ENCODE results near the gene UBE2D1.

Gene UBE2D1

GRCh38 chr10:58334817-58335305 lies at the start of gene UBE2D1:
Gene UBE2D1 (plus strand): TSS chr10:58335006. CDS start chr10:58335202, 196 bp downstream.
- Histone ChIP-seq H3K9me3 (no peaks in the 10 kb centered on the region), H3K4me3 (peak within 1 kb of the TSS; percentile 81), H3K27me3 (ENCODE audit: low read depth) (no peaks in the 10 kb centered on the region), H3K36me3 (replicated peaks) (no peaks in the 10 kb centered on the region; the same call in 1 of the 2 replicates), H3K4me1 (peaks cover 16% of the 10 kb centered on the region)
- peak; percentile 79 to 94 for DNase-seq (ENCODE audit: low spot score in 2 of 2)
- in situ Hi-C loops (cut with MboI; ENCODE audit: low sequenced_read_pairs) = no loop called here

DNA sequence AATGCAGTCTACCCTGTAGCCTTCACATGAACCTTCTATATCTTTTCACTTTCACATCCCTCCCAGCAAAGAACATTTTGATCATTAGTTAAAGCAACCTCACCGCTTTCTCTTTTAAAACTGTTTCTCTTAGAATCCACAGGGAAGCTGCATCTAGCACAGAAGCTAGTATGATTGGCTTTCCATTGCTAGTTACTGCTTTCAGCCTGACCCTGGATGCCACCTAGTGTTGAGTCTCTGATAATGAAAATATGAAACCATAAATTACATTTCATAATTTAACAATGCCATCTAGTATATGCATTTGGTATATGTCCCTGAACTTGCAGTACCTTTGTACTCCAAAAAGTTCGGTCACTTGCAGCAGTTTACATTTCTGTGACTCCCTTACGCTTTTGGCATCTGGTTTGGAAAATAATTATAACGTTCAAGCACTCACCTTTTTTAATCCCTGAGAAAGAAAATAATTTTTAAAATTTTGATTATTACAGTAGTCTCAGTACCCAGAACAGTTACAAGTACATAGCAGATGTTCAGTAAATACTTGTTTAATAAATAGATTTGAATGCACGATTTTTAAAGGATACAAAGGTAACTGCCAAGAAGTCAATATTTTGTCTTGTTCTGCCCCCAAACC lies 43.1 kb upstream of the UBE2D1 start:
- H3K4me3 ChIP-seq = no peak overlapping the region
- no peaks in the 10 kb centered on the region for H3K4me1 ChIP-seq
- in situ Hi-C loops (cut with MboI; ENCODE audit: low sequenced_read_pairs) = loop anchor here (25.0 kb wide), 1 partner anchor 104 kb away; no protein-coding TSS in a partner anchor
- peak in 1 of 2 experiments; percentile 16 for DNase-seq (ENCODE audit: low spot score in 2 of 2)
- H3K36me3 ChIP-seq (replicated peaks) = peaks cover 4% of the 10 kb centered on the region
- H3K9me3 ChIP-seq = no peaks in the 10 kb centered on the region
- no peaks in the 10 kb centered on the region for H3K27me3 ChIP-seq (ENCODE audit: low read depth)

- Histone ChIP-seq H3K4me3 (no peak overlapping the region), H3K9me3 (no peaks in the 10 kb centered on the region), H3K36me3 (replicated peaks) (peaks cover under 1% of the 10 kb centered on the region), H3K4me1 (no peaks in the 10 kb centered on the region), H3K27me3 (ENCODE audit: low read depth) (no peaks in the 10 kb centered on the region)
- DNase-seq (ENCODE audit: low spot score in 2 of 2) = no peak
- in situ Hi-C loops (cut with MboI; ENCODE audit: low sequenced_read_pairs) = loop anchor here (25.0 kb wide), 1 partner anchor 107 kb away; no protein-coding TSS in a partner anchor
These were observed 40.8 kb upstream of the UBE2D1 start for GRCh38 chr10:58293989-58294388.

- H3K27me3 ChIP-seq (ENCODE audit: low read depth) = no peaks in the 10 kb centered on the region
- in situ Hi-C loops (cut with MboI; ENCODE audit: low sequenced_read_pairs) = loop anchor here (25.0 kb wide), 1 partner anchor 112 kb away; no protein-coding TSS in a partner anchor
- no peaks in the 10 kb centered on the region for H3K9me3 ChIP-seq
- H3K4me3 ChIP-seq = no peak overlapping the region
- peak; percentile 69 to 86 for DNase-seq (ENCODE audit: low spot score in 2 of 2)
- H3K36me3 ChIP-seq (replicated peaks) = no peaks in the 10 kb centered on the region
- H3K4me1 ChIP-seq = peaks cover 7% of the 10 kb centered on the region
These were observed 35.2 kb upstream of the UBE2D1 start for GRCh38 chr10:58299580-58299979.

DNA sequence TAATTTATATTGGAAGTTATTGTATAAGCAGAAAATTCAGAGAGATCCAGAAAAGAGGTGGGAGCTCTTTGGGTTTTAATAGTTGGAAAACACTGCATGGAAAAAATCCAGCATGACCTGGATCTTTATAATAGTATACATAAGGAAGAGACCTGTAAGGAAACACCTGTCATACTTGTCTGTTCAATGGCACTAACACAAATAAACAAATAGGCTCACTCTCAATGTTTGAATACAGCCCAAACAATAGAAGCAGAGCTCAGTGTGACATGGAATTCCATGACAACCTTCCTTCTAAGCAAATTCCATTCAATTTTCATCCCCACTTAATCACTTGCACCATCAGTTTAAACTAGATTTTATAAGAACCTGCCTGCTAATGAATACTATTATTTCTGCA lies 34.1 kb upstream of the UBE2D1 start:
- H3K9me3 ChIP-seq = no peaks in the 10 kb centered on the region
- no peaks in the 10 kb centered on the region for H3K27me3 ChIP-seq (ENCODE audit: low read depth)
- peak in 1 of 2 experiments; percentile 47 for DNase-seq (ENCODE audit: low spot score in 2 of 2)
- no peak overlapping the region for H3K4me3 ChIP-seq
- peaks cover 7% of the 10 kb centered on the region for H3K4me1 ChIP-seq
- H3K36me3 ChIP-seq (replicated peaks) = no peaks in the 10 kb centered on the region
- in situ Hi-C loops (cut with MboI; ENCODE audit: low sequenced_read_pairs) = loop anchor here (10.0 kb wide), 1 partner anchor 84 kb away; the partner anchor contains the start of gene TFAM

DNA sequence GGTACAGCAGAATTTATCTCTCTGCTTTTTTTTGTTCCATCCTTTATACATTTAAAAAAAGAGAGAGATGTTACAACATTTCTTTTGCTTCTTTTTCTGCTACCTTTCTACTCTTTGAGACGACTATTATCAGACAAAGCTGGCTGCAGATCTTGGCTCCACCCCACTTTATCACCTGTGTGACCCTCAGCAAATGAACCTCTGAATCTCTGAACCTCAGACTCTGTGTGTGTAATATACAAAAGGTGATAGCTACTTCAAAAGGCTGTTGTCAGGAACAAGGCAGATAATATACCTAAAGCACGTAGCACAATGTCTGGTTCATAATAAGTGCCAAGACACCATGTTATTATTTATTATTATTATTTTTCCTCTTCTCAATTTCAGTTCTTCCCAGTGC lies 32.6 kb upstream of the UBE2D1 start:
- in situ Hi-C loops (cut with MboI; ENCODE audit: low sequenced_read_pairs) = loop anchor here (10.0 kb wide), 1 partner anchor 83 kb away; the partner anchor contains the start of gene TFAM

GRCh38 chr10:58304099-58304633 lies 30.6 kb upstream of the UBE2D1 start:
- Histone ChIP-seq H3K27me3 (ENCODE audit: low read depth) (no peaks in the 10 kb centered on the region), H3K9me3 (no peaks in the 10 kb centered on the region), H3K36me3 (replicated peaks) (no peaks in the 10 kb centered on the region), H3K4me3 (no peak overlapping the region), H3K4me1 (peaks cover 7% of the 10 kb centered on the region)
- no peak for DNase-seq (ENCODE audit: low spot score in 2 of 2)
- in situ Hi-C loops (cut with MboI; ENCODE audit: low sequenced_read_pairs) = loop anchor here (10.0 kb wide), 1 partner anchor 81 kb away; the partner anchor contains the start of gene TFAM

More for the DNA sequence above, 32.6 kb upstream of the UBE2D1 start:
- peaks cover 7% of the 10 kb centered on the region for H3K4me1 ChIP-seq
- H3K9me3 ChIP-seq = no peaks in the 10 kb centered on the region
- H3K36me3 ChIP-seq (replicated peaks) = no peaks in the 10 kb centered on the region
- H3K4me3 ChIP-seq = no peak overlapping the region
- no peaks in the 10 kb centered on the region for H3K27me3 ChIP-seq (ENCODE audit: low read depth)
- no peak for DNase-seq (ENCODE audit: low spot score in 2 of 2)

GRCh38 chr10:58305821-58306220 lies 29.0 kb upstream of the UBE2D1 start:
- no peak for DNase-seq (ENCODE audit: low spot score in 2 of 2)
- in situ Hi-C loops (cut with MboI; ENCODE audit: low sequenced_read_pairs) = loop anchor here (10.0 kb wide), 1 partner anchor 79 kb away; the partner anchor contains the start of gene TFAM
- H3K4me3 ChIP-seq = no peak overlapping the region
- no peaks in the 10 kb centered on the region for H3K27me3 ChIP-seq (ENCODE audit: low read depth)
- no peaks in the 10 kb centered on the region for H3K36me3 ChIP-seq (replicated peaks)
- H3K9me3 ChIP-seq = no peaks in the 10 kb centered on the region
- H3K4me1 ChIP-seq = peaks cover 3% of the 10 kb centered on the region

DNA sequence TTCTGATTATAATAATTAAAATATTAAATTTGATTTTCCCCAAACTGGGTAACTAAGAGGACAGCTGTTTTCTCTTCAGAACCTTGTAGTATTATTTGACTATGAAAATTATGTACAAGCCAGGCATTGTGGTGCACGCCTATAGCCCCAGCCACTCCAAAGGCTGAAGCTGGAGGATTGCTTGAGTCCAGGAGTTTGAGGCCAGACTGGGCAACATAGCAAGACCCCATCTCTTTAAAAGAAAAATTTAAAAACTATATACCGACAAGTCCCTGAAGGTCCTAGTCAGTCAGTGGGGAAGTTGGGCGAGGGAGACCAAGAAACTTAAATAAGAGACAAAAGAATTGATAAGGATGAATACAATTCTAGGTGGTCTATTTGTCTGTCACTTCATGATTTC lies 27.1 kb upstream of the UBE2D1 start:
- H3K4me1 ChIP-seq = no peaks in the 10 kb centered on the region
- H3K4me3 ChIP-seq = no peak overlapping the region
- no peaks in the 10 kb centered on the region for H3K27me3 ChIP-seq (ENCODE audit: low read depth)
- no peak for DNase-seq (ENCODE audit: low spot score in 2 of 2)
- H3K9me3 ChIP-seq = no peaks in the 10 kb centered on the region
- no peaks in the 10 kb centered on the region for H3K36me3 ChIP-seq (replicated peaks)
- in situ Hi-C loops (cut with MboI; ENCODE audit: low sequenced_read_pairs) = loop anchor here (10.0 kb wide), 1 partner anchor 77 kb away; the partner anchor contains the start of gene TFAM

GRCh38 chr10:58311026-58311425 lies 23.8 kb upstream of the UBE2D1 start:
- H3K27me3 ChIP-seq (ENCODE audit: low read depth) = no peaks in the 10 kb centered on the region
- in situ Hi-C loops (cut with MboI; ENCODE audit: low sequenced_read_pairs) = no loop called here
- no peaks in the 10 kb centered on the region for H3K36me3 ChIP-seq (replicated peaks)
- no peaks in the 10 kb centered on the region for H3K9me3 ChIP-seq
- no peak for DNase-seq (ENCODE audit: low spot score in 2 of 2)
- H3K4me3 ChIP-seq = no peak overlapping the region
- H3K4me1 ChIP-seq = no peaks in the 10 kb centered on the region

- in situ Hi-C loops (cut with MboI; ENCODE audit: low sequenced_read_pairs) = no loop called here
- no peaks in the 10 kb centered on the region for H3K27me3 ChIP-seq (ENCODE audit: low read depth)
- no peaks in the 10 kb centered on the region for H3K4me1 ChIP-seq
- no peaks in the 10 kb centered on the region for H3K9me3 ChIP-seq
- H3K36me3 ChIP-seq (replicated peaks) = no peaks in the 10 kb centered on the region
- no peak overlapping the region for H3K4me3 ChIP-seq
- no peak for DNase-seq (ENCODE audit: low spot score in 2 of 2)
These were observed 17.9 kb upstream of the UBE2D1 start for GRCh38 chr10:58316874-58317273.

- Histone ChIP-seq H3K4me1 (peaks cover 10% of the 10 kb centered on the region), H3K4me3 (no peak overlapping the region), H3K9me3 (no peaks in the 10 kb centered on the region), H3K27me3 (ENCODE audit: low read depth) (no peaks in the 10 kb centered on the region), H3K36me3 (replicated peaks) (no peaks in the 10 kb centered on the region)
- in situ Hi-C loops (cut with MboI; ENCODE audit: low sequenced_read_pairs) = no loop called here
- DNase-seq (ENCODE audit: low spot score in 2 of 2) = no peak
These were observed 16.5 kb upstream of the UBE2D1 start for GRCh38 chr10:58318346-58318745.

DNA sequence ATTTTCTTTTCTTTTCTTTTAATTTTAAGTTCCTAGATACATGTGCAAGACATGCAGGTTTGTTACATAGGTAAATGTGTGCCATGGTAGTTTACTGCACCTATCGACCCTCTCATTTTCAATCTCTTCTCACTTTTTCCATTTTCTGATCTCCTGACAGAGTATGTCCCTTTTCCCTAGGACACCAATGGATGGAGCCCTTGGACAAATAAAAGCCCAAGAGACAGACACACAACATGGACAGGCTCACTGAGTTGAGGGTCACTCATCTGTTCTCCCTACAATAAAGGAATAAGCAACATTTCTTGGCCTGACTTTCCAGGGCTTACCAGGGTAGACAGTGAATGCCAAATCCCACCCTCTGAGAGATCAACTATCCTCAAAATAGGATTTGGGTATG lies 15.2 kb upstream of the UBE2D1 start:
- in situ Hi-C loops (cut with MboI; ENCODE audit: low sequenced_read_pairs) = no loop called here
- Histone ChIP-seq H3K9me3 (no peaks in the 10 kb centered on the region), H3K4me3 (no peak overlapping the region), H3K4me1 (peaks cover 10% of the 10 kb centered on the region), H3K36me3 (replicated peaks) (no peaks in the 10 kb centered on the region), H3K27me3 (ENCODE audit: low read depth) (no peaks in the 10 kb centered on the region)
- no peak for DNase-seq (ENCODE audit: low spot score in 2 of 2)

All from HAP-1 (cell line).